Cardiac fibroblast (primary cell): ENCODE measurements around the gene IRF7.

Source experiments
- DNase-seq, 2 donors: peaks; one replicate each; pipeline versions ENCODE4 v3.0.0 to v3.0.0-alpha.2; 2010; ENCODE audit warnings: low read depth in 2 of 2
- H3K4me3 ChIP-seq, 2 donors: replicated peaks in 1 of 2; 1 replicate in 1 of 2; 2 replicates in 1 of 2; pipeline ENCODE4 v1.5.1; 2011; ENCODE audit warnings: low read depth in 2 of 2, low read length in 2 of 2, mild to moderate bottlenecking in 2 of 2, moderate library complexity in 1 of 2
- TF ChIP-seq, protein P1 (sequence below): IDR thresholded peaks from one replicate; pipeline ENCODE4 v1.5.1; 2011; ENCODE audit warnings: low read depth, mild to moderate bottlenecking, low read length, inconsistent platforms

IRF7 gene

DNA sequence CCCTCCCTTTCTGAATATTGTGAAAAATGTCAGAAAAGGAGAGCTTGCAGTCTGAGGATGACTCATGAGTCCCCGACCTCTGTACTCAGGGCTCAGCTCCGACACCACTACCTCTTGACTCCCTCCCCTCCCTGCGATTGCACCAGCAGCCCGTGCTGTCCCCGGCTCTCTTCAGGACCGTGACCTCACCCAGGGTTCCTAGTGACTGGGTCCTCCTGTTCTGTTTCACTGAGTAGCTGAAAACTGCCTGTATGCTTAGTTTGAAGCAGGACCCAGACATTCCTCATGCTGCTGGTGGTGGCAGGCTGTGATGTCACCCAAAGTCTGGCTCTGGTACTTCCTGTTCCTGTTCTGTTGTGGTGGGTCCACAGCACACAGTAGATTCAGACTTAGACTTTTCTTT lies 27.8 kb downstream of the IRF7 start:
- H3K4me3 ChIP-seq, result no peak overlapping the region
- TF ChIP-seq, protein P1, sequence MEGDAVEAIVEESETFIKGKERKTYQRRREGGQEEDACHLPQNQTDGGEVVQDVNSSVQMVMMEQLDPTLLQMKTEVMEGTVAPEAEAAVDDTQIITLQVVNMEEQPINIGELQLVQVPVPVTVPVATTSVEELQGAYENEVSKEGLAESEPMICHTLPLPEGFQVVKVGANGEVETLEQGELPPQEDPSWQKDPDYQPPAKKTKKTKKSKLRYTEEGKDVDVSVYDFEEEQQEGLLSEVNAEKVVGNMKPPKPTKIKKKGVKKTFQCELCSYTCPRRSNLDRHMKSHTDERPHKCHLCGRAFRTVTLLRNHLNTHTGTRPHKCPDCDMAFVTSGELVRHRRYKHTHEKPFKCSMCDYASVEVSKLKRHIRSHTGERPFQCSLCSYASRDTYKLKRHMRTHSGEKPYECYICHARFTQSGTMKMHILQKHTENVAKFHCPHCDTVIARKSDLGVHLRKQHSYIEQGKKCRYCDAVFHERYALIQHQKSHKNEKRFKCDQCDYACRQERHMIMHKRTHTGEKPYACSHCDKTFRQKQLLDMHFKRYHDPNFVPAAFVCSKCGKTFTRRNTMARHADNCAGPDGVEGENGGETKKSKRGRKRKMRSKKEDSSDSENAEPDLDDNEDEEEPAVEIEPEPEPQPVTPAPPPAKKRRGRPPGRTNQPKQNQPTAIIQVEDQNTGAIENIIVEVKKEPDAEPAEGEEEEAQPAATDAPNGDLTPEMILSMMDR, result no peak
- peak; percentile 66 to 86 for DNase-seq

DNA sequence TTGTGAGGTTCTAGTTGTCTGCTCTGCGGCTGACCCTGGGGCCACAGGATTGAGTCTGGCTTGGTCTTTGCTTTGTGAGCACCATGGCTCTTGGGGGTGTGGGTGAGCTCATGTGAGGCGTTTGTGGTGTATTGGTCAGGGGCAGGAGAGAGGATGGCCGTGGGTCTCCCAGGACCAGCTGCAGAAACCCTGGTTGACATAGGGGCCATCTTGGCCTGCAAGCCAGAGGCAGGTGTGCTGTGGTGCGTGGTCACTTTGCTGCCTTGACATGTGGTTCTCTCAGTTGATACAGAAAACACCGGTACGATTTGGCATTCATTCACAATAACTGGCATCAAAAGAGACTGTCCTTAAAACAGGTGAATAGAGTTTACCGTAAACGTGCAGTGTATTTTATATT lies 28.2 kb downstream of the IRF7 start:
- TF ChIP-seq, protein P1, result no peak
- no peak for DNase-seq
- H3K4me3 ChIP-seq, result no peak overlapping the region

DNA sequence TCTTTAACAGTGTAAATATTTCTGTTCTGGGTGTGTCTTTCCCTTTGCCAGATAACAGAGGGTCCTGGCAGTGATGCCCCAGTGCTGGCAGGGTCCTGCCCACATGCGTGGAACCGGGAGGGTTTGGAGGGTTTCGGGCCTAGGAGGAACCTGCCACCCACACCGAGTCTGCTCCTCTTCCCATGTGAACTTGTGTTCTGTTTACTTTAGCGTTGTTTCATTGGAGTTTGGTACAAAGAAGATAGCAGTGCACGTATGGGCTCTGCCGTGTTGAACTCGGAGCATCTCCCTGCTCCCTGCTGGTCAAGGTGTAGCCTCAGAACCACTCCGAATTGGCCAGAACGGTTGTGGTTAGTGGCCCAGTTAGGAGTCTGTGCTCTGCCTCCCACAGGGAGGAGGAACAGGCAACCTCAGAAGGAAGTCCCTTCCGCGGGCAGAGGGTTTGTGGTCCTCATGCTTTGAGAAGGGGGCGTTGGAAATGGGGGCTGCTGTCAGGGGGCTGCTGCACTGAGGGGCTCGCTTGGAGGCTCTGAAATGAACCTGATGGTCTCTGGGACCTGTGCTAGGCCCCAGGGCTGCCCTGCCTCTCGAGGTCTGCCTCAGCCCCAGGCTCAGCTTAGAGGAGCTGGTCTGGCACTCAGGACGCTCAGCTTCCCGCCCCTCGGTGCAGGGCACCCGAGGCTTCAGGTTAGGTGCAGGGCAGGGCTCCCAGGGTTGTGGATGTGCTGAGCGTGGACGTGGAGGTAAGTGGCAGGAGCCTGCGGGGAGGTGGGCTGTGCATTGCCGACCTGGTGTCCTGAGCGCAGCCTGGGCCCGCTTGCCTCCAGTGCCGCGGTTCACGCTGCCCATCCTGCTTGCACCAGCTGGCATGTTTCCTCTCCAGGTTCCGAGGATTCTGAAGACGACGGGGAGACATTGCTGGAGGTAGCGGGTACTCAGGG lies 29.1 kb downstream of the IRF7 start:
- TF ChIP-seq, protein P1, result no peak
- no peak overlapping the region for H3K4me3 ChIP-seq
- DNase-seq, result no peak

DNA sequence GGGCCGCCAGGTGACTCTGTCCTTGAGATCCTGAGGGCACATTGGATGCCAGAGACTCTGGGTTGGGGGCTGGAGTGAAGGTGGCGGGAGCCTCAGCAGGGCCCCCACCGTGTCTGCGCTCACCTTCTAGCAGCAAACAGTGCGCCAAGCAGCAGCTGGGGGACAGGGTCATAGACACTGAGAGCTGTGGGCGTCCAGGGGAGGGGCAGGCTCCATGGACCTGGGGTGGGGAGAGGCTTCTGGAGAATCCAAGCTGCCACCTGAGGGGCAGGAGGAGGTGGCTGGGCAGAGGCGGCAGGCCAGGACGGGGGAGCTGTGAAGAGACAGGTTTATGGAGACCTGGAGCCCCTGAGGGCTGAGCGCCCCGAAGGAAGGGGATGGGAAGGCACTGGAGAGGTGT lies 31.5 kb downstream of the IRF7 start:
- H3K4me3 ChIP-seq, result no peak overlapping the region
- TF ChIP-seq, protein P1, result no peak
- DNase-seq, result no peak

DNA sequence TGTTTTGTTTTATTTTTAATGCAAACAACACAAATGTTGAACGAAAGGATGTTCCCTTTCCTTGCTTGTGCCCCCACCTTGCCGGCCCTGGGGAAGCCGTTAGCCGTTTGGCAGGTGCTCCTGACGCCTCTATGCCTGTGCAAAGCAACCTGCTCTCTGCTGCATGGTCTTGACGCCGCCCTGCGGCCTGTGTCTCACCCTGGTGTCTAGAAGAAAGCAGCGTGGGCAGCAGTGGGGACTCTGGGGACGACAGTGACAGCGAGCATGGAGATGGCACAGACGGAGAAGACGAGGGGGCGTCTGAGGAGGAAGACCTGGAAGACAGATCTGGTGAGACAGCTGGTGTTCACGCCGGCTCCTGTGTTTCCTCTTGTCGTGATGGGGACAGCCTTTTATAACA lies 34.0 kb downstream of the IRF7 start:
- no peak overlapping the region for H3K4me3 ChIP-seq

DNA sequence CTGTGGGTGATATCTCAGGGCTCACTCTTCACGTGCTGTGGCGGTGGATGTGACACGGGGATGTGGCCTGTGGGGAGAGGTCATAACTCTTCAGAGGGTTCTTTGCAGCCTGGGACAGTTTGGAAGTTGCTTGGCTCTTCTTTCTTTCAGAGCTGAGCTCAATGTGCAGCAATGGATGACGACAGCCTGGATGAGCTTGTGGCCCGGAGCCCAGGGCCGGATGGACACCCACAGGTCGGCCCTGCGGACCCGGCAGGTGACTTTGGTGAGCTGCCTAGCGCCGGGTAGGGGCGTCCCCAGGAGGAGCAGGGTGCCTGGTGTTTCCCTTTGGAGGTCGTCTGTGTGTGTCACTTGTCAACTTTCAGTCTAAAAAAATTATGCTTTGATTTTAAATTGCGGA lies 34.4 kb downstream of the IRF7 start:
- H3K4me3 ChIP-seq, result no peak overlapping the region
- no peak for DNase-seq
- TF ChIP-seq, protein P1, result no peak

More for the DNA sequence above, 34.0 kb downstream of the IRF7 start:
- TF ChIP-seq, protein P1, result no peak
- DNase-seq, result no peak
